B cell (primary cell): ENCODE measurements around the gene ZNF423.

Source experiments
- EZH2 ChIP-seq: IDR thresholded peaks from 2 replicates; pipeline ENCODE4 v1.6.1; 2012; ENCODE audit warnings: borderline replicate concordance, low read depth, mild to moderate bottlenecking, moderate library complexity, low read length; ENCODE audit not compliant: insufficient read depth, poor library complexity, severe bottlenecking
- TF ChIP-seq, protein P1 (sequence below): fragments of 200-600 bp; IDR thresholded peaks from one replicate; pipeline ENCODE4 v1.8.0; 2022; ENCODE audit warnings: antibody characterized with exemption, mild to moderate bottlenecking

DNA sequence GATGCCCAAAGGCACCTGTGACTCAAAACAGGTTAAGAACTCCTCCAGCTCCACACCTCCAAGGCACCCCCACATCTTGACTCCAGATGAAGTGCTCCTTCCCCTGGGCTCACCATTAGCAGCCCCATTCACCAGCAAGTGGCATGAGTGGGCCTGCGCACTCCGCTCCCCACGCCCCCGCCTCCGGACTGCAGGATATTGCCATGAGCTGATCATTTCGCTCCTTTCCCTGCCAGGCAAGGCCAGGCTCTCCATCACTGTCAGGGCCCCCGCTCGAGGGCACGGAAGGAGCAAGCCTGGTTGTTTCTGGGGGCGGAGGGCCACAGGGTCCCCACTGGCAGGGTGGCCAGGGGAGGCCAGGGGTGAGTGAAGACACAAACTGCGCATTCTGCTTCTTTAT is 69.9 kb downstream of the ZNF423 start:
- TF ChIP-seq, protein P1, sequence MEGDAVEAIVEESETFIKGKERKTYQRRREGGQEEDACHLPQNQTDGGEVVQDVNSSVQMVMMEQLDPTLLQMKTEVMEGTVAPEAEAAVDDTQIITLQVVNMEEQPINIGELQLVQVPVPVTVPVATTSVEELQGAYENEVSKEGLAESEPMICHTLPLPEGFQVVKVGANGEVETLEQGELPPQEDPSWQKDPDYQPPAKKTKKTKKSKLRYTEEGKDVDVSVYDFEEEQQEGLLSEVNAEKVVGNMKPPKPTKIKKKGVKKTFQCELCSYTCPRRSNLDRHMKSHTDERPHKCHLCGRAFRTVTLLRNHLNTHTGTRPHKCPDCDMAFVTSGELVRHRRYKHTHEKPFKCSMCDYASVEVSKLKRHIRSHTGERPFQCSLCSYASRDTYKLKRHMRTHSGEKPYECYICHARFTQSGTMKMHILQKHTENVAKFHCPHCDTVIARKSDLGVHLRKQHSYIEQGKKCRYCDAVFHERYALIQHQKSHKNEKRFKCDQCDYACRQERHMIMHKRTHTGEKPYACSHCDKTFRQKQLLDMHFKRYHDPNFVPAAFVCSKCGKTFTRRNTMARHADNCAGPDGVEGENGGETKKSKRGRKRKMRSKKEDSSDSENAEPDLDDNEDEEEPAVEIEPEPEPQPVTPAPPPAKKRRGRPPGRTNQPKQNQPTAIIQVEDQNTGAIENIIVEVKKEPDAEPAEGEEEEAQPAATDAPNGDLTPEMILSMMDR = no peak
- TF ChIP-seq EZH2 = no peak
